Activated CD8-positive, alpha-beta T cell treated with anti-CD3 and anti-CD28 coated beads for 36 hours (primary cell): ENCODE measurements around the gene KCNE5. TPM values are rescaled to one million over a fixed set of nuclear protein-coding genes. Genes with fewer than 3 reads are reported as not detected.
A peak's percentile ranks its signal among the peaks of the same experiment; 100 is the strongest.
"Not testable (repeated sequence)": the region's sequence is repeated elsewhere in the genome, so short reads cannot be mapped to it uniquely, and the experiment has no call there.

Source experiments
- ATAC-seq: fragments of 200-7000 bp; cut with Tn5 transposase; one replicate; pipeline ENCODE4 v1.10.0; 2021; ENCODE audit warnings: mild to moderate bottlenecking, moderate library complexity
- CTCF ChIA-PET: fragments of 350-600 bp; sonication (Branson Sonifier 250); formaldehyde crosslinking; loops from one replicate; lab custom pipeline; 2021; ENCODE audit warnings: antibody characterized with exemption; lab: Charles Lee
- POLR2A ChIA-PET: fragments of 350-600 bp; sonication (Branson Sonifier 250); formaldehyde crosslinking; loops from one replicate; lab custom pipeline; 2021; ENCODE audit warnings: antibody characterized with exemption; lab: Charles Lee
- DNase-seq: peaks from one replicate; pipeline ENCODE4 v3.0.0-alpha.2; 2020
- H3K27ac Mint-ChIP-seq: one replicate; pipeline ENCODE4 v1.8.0; 2021; ENCODE audit warnings: mild to moderate bottlenecking, mixed read lengths
- H3K27me3 Mint-ChIP-seq: one replicate; pipeline ENCODE4 v1.8.0; 2021; ENCODE audit warnings: mixed read lengths
- H3K36me3 Mint-ChIP-seq: one replicate; pipeline ENCODE4 v1.8.0; 2021; ENCODE audit warnings: low read depth, mixed read lengths
- H3K4me1 Mint-ChIP-seq: one replicate; pipeline ENCODE4 v1.8.0; 2021; ENCODE audit warnings: low read depth, mixed read lengths
- H3K4me3 Mint-ChIP-seq: one replicate; pipeline ENCODE4 v1.8.0; 2021; ENCODE audit warnings: mild to moderate bottlenecking, moderate library complexity, mixed read lengths
- H3K9me3 Mint-ChIP-seq: one replicate; pipeline ENCODE4 v1.8.0; 2021; ENCODE audit warnings: mixed read lengths
- intact Hi-C: fragments of 100-400 bp; cut with micrococcal nuclease; formaldehyde crosslinking; loops from one replicate; pipeline ENCODE4 v1.10.0; 2022
- total RNA-seq, 2 experiments: library from RNA; stranded (reverse); gene quantifications; one replicate each; pipeline ENCODE4 v1.2.3, GENCODE V29; 2021
- TF ChIP-seq, protein P1 (sequence below): fragments of 200-600 bp; IDR thresholded peaks from one replicate; pipeline ENCODE4 v1.8.0; 2022; ENCODE audit warnings: antibody characterized with exemption, mild to moderate bottlenecking

KCNE5 gene
- total RNA-seq, 2 experiments from 2014 or later = 0.29 to 0.34 TPM

DNA sequence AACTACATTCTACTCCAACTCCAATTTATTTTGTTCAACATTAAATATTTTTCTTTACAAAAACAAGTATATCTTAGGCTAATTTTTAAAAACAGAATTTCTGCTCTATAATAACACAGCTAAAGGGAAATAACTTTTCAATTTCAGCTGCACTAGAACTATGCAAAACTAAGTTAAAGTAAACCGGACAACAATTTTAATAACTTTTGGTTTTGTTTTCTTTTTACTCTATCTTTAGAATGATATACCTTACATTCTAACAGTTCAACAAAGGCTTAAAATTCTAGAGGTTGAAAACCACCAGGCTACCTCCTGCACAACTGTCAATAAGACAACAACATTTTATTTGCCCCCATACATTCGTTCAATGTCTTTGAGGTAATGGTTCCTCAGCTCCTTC lies 18.7 kb upstream of the KCNE5 start:
- no peak overlapping the region for H3K27ac Mint-ChIP-seq
- H3K9me3 Mint-ChIP-seq = no peaks in the 10 kb centered on the region
- TF ChIP-seq, protein P1, sequence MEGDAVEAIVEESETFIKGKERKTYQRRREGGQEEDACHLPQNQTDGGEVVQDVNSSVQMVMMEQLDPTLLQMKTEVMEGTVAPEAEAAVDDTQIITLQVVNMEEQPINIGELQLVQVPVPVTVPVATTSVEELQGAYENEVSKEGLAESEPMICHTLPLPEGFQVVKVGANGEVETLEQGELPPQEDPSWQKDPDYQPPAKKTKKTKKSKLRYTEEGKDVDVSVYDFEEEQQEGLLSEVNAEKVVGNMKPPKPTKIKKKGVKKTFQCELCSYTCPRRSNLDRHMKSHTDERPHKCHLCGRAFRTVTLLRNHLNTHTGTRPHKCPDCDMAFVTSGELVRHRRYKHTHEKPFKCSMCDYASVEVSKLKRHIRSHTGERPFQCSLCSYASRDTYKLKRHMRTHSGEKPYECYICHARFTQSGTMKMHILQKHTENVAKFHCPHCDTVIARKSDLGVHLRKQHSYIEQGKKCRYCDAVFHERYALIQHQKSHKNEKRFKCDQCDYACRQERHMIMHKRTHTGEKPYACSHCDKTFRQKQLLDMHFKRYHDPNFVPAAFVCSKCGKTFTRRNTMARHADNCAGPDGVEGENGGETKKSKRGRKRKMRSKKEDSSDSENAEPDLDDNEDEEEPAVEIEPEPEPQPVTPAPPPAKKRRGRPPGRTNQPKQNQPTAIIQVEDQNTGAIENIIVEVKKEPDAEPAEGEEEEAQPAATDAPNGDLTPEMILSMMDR = no peak
- H3K4me3 Mint-ChIP-seq = no peak overlapping the region
- no peaks in the 10 kb centered on the region for H3K27me3 Mint-ChIP-seq
- ChIA-PET POLR2A (no interaction called here), CTCF (interaction anchor here (0.8 kb wide), 1 partner anchor 9 kb away, joined by 4 read pairs; no protein-coding TSS in a partner anchor)
- intact Hi-C loops = no loop called here
- peaks cover 19% of the 10 kb centered on the region for H3K36me3 Mint-ChIP-seq
- DNase-seq (no peak), ATAC-seq (no peak)
- peaks cover 5% of the 10 kb centered on the region for H3K4me1 Mint-ChIP-seq

DNA sequence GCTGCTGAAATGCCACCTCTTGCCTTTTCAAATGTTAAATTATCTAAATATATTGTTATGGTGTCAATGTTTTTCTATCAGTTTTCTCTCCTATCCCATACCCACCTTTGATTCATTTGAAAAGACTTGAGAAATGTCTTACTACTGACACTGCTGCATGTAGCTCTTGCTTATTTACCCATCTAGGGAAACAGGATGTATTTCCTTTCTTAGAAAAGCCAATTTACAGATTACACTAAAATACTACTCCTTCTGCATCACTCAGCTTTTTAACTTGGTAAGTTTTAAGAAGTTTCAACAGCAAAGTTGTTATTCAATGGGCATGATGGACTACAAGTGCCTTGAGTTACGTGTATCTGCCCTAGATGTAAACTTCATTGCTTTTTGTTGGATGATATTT lies 13.2 kb upstream of the KCNE5 start:
- intact Hi-C loops = loop anchor here (10.0 kb wide), 1 partner anchor 153 kb away; the partner anchor contains the start of gene GUCY2F
- peaks cover 15% of the 10 kb centered on the region for H3K36me3 Mint-ChIP-seq
- no peak for ATAC-seq
- ChIA-PET POLR2A (no interaction called here), CTCF (no interaction called here)
- no peaks in the 10 kb centered on the region for H3K9me3 Mint-ChIP-seq
- no peak overlapping the region for H3K4me3 Mint-ChIP-seq
- no peak overlapping the region for H3K27ac Mint-ChIP-seq
- peaks cover 2% of the 10 kb centered on the region for H3K4me1 Mint-ChIP-seq
- no peak for DNase-seq
- no peaks in the 10 kb centered on the region for H3K27me3 Mint-ChIP-seq
- TF ChIP-seq, protein P1 = no peak

- POLR2A ChIA-PET, H3K4me3 Mint-ChIP-seq, H3K27me3 Mint-ChIP-seq, ATAC-seq, H3K4me1 Mint-ChIP-seq, DNase-seq, H3K9me3 Mint-ChIP-seq, CTCF ChIA-PET, H3K27ac Mint-ChIP-seq: not testable (repeated sequence)
- intact Hi-C loops = loop anchor here (10.0 kb wide), 1 partner anchor 153 kb away; the partner anchor contains the start of gene GUCY2F
- peaks cover 12% of the 10 kb centered on the region for H3K36me3 Mint-ChIP-seq
Observed at GRCh38 chrX:109637477-109637876, 12.5 kb upstream of the KCNE5 start.

DNA sequence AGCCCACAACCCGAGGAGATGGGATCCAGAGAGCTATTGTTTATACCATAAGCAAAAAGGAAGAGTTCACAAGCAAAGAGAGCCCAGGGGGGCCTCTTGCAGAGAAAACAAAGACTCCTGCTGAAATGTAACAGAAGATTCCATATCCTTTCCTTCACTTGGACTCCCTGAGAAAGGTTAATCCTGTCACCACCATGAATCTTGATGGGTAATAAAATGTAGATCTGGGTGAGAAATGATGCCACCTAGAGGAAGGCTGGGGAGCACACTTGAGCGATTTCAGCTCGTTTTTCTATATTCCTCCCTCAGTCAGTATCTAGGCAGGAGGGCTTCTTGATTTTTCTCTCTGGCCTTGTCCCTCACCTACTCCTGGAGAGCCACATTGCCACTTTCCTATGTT lies 10.2 kb upstream of the KCNE5 start:
- ChIA-PET CTCF (interaction anchor here (1.2 to 3.8 kb wide), 6 partner anchors 8 to 256 kb away, joined by 3 to 22 read pairs (median 6); partner anchors contain the start of gene NXT2), POLR2A (no interaction called here)
- intact Hi-C loops = loop anchor here (10.0 kb wide), 1 partner anchor 150 kb away; the partner anchor contains the start of gene GUCY2F
- peaks cover 10% of the 10 kb centered on the region for H3K36me3 Mint-ChIP-seq
- ATAC-seq (peak; percentile 20), DNase-seq (peak; percentile 4)
- no peak overlapping the region for H3K27ac Mint-ChIP-seq
- no peaks in the 10 kb centered on the region for H3K9me3 Mint-ChIP-seq
- no peaks in the 10 kb centered on the region for H3K27me3 Mint-ChIP-seq
- H3K4me3 Mint-ChIP-seq = no peak overlapping the region
- TF ChIP-seq, protein P1 = peak; percentile 32
- peaks cover 2% of the 10 kb centered on the region for H3K4me1 Mint-ChIP-seq

GRCh38 chrX:109632906-109633504 lies 8.0 kb upstream of the KCNE5 start:
- TF ChIP-seq, protein P1 = peak; percentile 30
- Mint-ChIP-seq H3K27me3 (no peaks in the 10 kb centered on the region), H3K4me1 (no peaks in the 10 kb centered on the region), H3K36me3 (peaks cover under 1% of the 10 kb centered on the region), H3K27ac (no peak overlapping the region), H3K9me3 (no peaks in the 10 kb centered on the region), H3K4me3 (no peak overlapping the region)
- ChIA-PET POLR2A (no interaction called here), CTCF (interaction anchor here (1.0 to 3.8 kb wide), 3 partner anchors 147 to 258 kb away, joined by 4 to 12 read pairs (median 5); no protein-coding TSS in a partner anchor)
- DNase-seq (no peak), ATAC-seq (no peak)
- intact Hi-C loops = loop anchor here (10.0 kb wide), 1 partner anchor 148 kb away; the partner anchor contains the start of gene GUCY2F
